ENCODE data around the gene ANO1.

- TF ChIP-seq POLR2AphosphoS5 (IDR thresholded peaks at IDR 0.05) (no peak), CTCF (IDR thresholded peaks at IDR 0.05) (no peak), POLR2A (IDR thresholded peaks at IDR 0.05) (no peak), EP300 (IDR thresholded peaks at IDR 0.05) (no peak)
These were observed 155.4 kb downstream of the ANO1 start for GRCh38 chr11:70233511-70233934.
